CD14-positive monocyte (primary cell): ENCODE measurements around the gene ADK. TPM values are rescaled to one million over a fixed set of nuclear protein-coding genes. Genes with fewer than 3 reads are reported as not detected.

Source experiments
- DNase-seq, 3 donors: peaks; one replicate each; pipeline ENCODE4 v3.0.0-alpha.2; 2011 to 2022
- H2AFZ ChIP-seq: 2 replicates; pipeline ENCODE4 v1.6.0; 2012; ENCODE audit warnings: mild to moderate bottlenecking, low read depth, low read length, inconsistent platforms; ENCODE audit not compliant: insufficient read depth, poor library complexity, severe bottlenecking
- H3K27ac ChIP-seq, 2 donors: 1 replicate in 1 of 2; 2 replicates in 1 of 2; pipeline ENCODE4 v1.5.1; 2012 to 2013; ENCODE audit warnings: low read length in 2 of 2, control low read depth in 1 of 2, inconsistent platforms in 1 of 2, low read depth in 1 of 2, mild to moderate bottlenecking in 1 of 2
- H3K27me3 ChIP-seq, 2 donors: one replicate each; pipeline versions ENCODE4 v1.6.0 to v1.6.1; 2011 to 2013; ENCODE audit warnings: low read length in 2 of 2; ENCODE audit not compliant: control insufficient read depth in 2 of 2, insufficient read depth in 2 of 2
- H3K36me3 ChIP-seq, 2 donors: replicated peaks in 1 of 2; 1 replicate in 1 of 2; 2 replicates in 1 of 2; pipeline versions ENCODE4 v1.5.1 to v1.6.1; 2012 to 2013; ENCODE audit warnings: low read length in 2 of 2, control low read depth in 1 of 2, inconsistent platforms in 1 of 2, mild to moderate bottlenecking in 1 of 2; ENCODE audit not compliant: insufficient read depth in 2 of 2, control insufficient read depth in 1 of 2
- H3K4me1 ChIP-seq, 2 donors: 1 replicate in 1 of 2; 2 replicates in 1 of 2; pipeline versions ENCODE4 v1.5.1 to v1.6.1; 2012 to 2013; ENCODE audit warnings: low read length in 2 of 2, control low read depth in 1 of 2, inconsistent platforms in 1 of 2, mild to moderate bottlenecking in 1 of 2, moderate library complexity in 1 of 2; ENCODE audit not compliant: insufficient read depth in 2 of 2, control insufficient read depth in 1 of 2
- H3K4me2 ChIP-seq: replicated peaks from 2 replicates; pipeline ENCODE3; 2012; ENCODE audit warnings: low read length, moderate library complexity, mild to moderate bottlenecking; ENCODE audit not compliant: poor library complexity, severe bottlenecking; ENCODE audit errors: extremely low read depth
- H3K4me3 ChIP-seq, 3 experiments: fragments of 200-600 bp in 1 of 3; sonication (generic) in 1 of 3; replicated peaks in 1 of 3; 1 replicate in 2 of 3; 2 replicates in 1 of 3; pipeline ENCODE4 v1.5.1; 2011 to 2013; ENCODE audit warnings: low read length in 3 of 3, mild to moderate bottlenecking in 3 of 3, control low read depth in 2 of 3, low read depth in 2 of 3, inconsistent platforms in 1 of 3, moderate library complexity in 1 of 3
- H3K79me2 ChIP-seq: 2 replicates; pipeline ENCODE4 v1.6.0; 2012; ENCODE audit warnings: mild to moderate bottlenecking, control low read depth, inconsistent platforms, low read length, moderate library complexity; ENCODE audit not compliant: insufficient read depth
- H3K9ac ChIP-seq: 2 replicates; pipeline ENCODE4 v1.6.0; 2017; ENCODE audit warnings: low read length, mild to moderate bottlenecking; ENCODE audit not compliant: insufficient read depth, poor library complexity, severe bottlenecking
- H3K9me3 ChIP-seq, 2 donors: replicated peaks in 1 of 2; 1 replicate in 1 of 2; 2 replicates in 1 of 2; pipeline versions ENCODE4 v1.5.1 to v1.6.1; 2012 to 2013; ENCODE audit warnings: low read length in 2 of 2, control low read depth in 1 of 2; ENCODE audit not compliant: control insufficient read depth in 1 of 2, insufficient read depth in 1 of 2
- H4K20me1 ChIP-seq: 2 replicates; pipeline ENCODE4 v1.6.0; 2012; ENCODE audit warnings: mild to moderate bottlenecking, low read length, control low read depth, moderate library complexity; ENCODE audit not compliant: insufficient read depth
- H3K27ac Mint-ChIP-seq, 7 donors: one replicate each; pipeline ENCODE4 v1.8.0; 2020; ENCODE audit warnings: mild to moderate bottlenecking in 7 of 7, mixed read lengths in 7 of 7, moderate library complexity in 6 of 7, inconsistent platforms in 2 of 7
- H3K27me3 Mint-ChIP-seq, 3 donors: one replicate each; pipeline ENCODE4 v1.8.0; 2021 to 2022; ENCODE audit warnings: low read depth in 3 of 3, mild to moderate bottlenecking in 3 of 3, mixed read lengths in 3 of 3, moderate library complexity in 3 of 3, inconsistent platforms in 1 of 3
- H3K36me3 Mint-ChIP-seq, 2 donors: one replicate each; pipeline ENCODE4 v1.8.0; 2020; ENCODE audit warnings: mixed read lengths in 2 of 2, inconsistent platforms in 1 of 2, mild to moderate bottlenecking in 1 of 2
- H3K4me1 Mint-ChIP-seq: one replicate; pipeline ENCODE4 v1.8.0; 2020; ENCODE audit warnings: mild to moderate bottlenecking, mixed read lengths
- H3K4me3 Mint-ChIP-seq, 2 donors: one replicate each; pipeline ENCODE4 v1.8.0; 2020; ENCODE audit warnings: mild to moderate bottlenecking in 2 of 2, mixed read lengths in 2 of 2, moderate library complexity in 1 of 2
- H3K9me3 Mint-ChIP-seq, 7 donors: one replicate each; pipeline ENCODE4 v1.8.0; 2020 to 2022; ENCODE audit warnings: mixed read lengths in 7 of 7, mild to moderate bottlenecking in 6 of 7, moderate library complexity in 6 of 7, inconsistent platforms in 2 of 7
- WGBS: methylation state at CpG from one replicate; pipeline ENCODE4 v1.1.5; 2013; ENCODE audit warnings: missing lambda C conversion rate; ENCODE audit not compliant: insufficient coverage; 5-methylcytosine and 5-hydroxymethylcytosine counted together
- intact Hi-C, 2 donors: fragments of 100-400 bp; cut with micrococcal nuclease; formaldehyde crosslinking; loops; one replicate each; pipeline versions ENCODE4 v1.15.0 to v1.15.1; 2023
- polyA plus RNA-seq, 3 donors: library from polyadenylated mRNA; depleted of rRNA in 1 of 3; unstranded in 2 of 3; stranded (reverse) in 1 of 3; fragments of 300-500 nt in 2 of 3; fragments of >200 nt in 1 of 3; fragmentation: Illumina TruSeq in 2 of 3; gene quantifications; 1 replicate in 2 of 3; 2 replicates in 1 of 3; pipeline ENCODE4 v1.2.3, GENCODE V29; 2012 to 2021
- TF ChIP-seq, protein P1 (sequence below): fragments of 200-600 bp; IDR thresholded peaks from one replicate; pipeline ENCODE4 v1.8.0; 2022; ENCODE audit warnings: antibody characterized with exemption, mild to moderate bottlenecking

The ADK gene
- polyA plus RNA-seq, 3 donors = 6.4 to 38.2 (median 35.7) TPM

DNA sequence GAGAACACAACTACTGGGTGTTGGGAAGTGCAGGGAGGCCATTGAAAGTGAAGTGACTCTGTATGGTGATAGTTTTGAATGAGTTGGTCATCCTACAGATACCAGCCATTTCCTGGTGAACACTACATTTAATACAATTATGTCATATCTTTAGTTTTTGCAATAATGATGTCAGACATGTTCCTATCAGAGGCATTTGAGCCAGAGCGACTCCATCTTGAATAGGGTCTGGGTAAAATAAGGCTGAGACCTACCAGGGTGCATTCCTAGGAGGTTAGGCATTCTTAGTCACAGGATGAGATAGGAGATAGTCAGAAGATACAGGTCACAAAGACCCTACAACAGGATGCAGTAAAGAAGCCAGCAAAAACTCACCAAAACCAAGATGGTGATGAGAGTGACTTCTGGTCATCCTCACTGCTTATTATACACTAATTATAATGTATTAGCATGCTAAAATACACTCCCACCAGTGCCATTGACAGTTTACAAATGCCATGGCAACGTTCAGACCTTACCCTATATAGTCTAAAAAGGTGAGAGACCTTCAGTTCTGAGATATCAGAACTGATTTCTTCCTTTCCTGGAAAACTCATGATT is 28.2 kb downstream of the ADK start:
- Mint-ChIP-seq H3K4me3 (no peak overlapping the region), H3K27me3 (peaks cover 0 to 2% (median 0%) of the 10 kb centered on the region in 3 donors), H3K36me3 (no peaks in the 10 kb centered on the region), H3K27ac (peak overlapping the region in 4 of 7 donors; percentile 7 to 82 (median 32)), H3K9me3 (no peaks in the 10 kb centered on the region), H3K4me1 (peaks cover 22% of the 10 kb centered on the region)
- Histone ChIP-seq H4K20me1 (peaks cover 6% of the 10 kb centered on the region), H3K4me2 (no peak overlapping the region), H3K4me1 (peaks cover 26 to 30% of the 10 kb centered on the region in 2 donors), H3K27me3 (no peaks in the 10 kb centered on the region), H3K36me3 (no peaks in the 10 kb centered on the region), H3K4me3 (no peak overlapping the region), H3K27ac (no peak overlapping the region), H2AFZ (no peak overlapping the region), H3K9me3 (no peaks in the 10 kb centered on the region), H3K79me2 (peaks cover 78% of the 10 kb centered on the region), H3K9ac (no peak overlapping the region)
- TF ChIP-seq, protein P1, sequence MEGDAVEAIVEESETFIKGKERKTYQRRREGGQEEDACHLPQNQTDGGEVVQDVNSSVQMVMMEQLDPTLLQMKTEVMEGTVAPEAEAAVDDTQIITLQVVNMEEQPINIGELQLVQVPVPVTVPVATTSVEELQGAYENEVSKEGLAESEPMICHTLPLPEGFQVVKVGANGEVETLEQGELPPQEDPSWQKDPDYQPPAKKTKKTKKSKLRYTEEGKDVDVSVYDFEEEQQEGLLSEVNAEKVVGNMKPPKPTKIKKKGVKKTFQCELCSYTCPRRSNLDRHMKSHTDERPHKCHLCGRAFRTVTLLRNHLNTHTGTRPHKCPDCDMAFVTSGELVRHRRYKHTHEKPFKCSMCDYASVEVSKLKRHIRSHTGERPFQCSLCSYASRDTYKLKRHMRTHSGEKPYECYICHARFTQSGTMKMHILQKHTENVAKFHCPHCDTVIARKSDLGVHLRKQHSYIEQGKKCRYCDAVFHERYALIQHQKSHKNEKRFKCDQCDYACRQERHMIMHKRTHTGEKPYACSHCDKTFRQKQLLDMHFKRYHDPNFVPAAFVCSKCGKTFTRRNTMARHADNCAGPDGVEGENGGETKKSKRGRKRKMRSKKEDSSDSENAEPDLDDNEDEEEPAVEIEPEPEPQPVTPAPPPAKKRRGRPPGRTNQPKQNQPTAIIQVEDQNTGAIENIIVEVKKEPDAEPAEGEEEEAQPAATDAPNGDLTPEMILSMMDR = no peak
- DNase-seq = peak in 2 of 3 donors; percentile 24 to 27
- 100% methylated on average over 1 of the region's 2 CpGs for WGBS
- intact Hi-C loops = loop anchor here in 1 of 2 donors (5.0 kb wide), 2 partner anchors 33 to 37 kb away; no protein-coding TSS in a partner anchor

DNA sequence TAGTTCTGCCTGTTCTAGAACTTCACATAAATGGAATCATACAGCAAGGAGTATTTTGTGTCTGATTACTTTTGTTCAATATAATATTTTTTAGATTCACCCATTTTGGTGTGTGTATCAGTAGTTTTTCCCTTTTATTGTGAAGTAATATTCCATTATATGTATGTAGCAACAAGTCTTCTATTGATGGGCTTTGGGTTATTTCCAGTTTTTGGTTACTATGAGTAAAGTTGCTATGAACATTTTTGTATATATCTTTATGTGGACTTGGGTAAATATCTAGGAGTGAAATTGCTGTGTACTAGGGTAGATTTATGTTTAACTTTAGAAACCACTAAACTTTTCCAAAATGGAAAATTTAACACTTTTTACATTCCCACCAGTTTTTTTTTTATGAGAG is 35.7 kb downstream of the ADK start:
- no peak overlapping the region for H3K27ac ChIP-seq
- H3K4me3 ChIP-seq = no peak overlapping the region
- no peaks in the 10 kb centered on the region for H3K9me3 ChIP-seq
- H3K4me2 ChIP-seq = no peak overlapping the region
- Mint-ChIP-seq H3K27me3 (peaks cover 0 to 1% (median 0%) of the 10 kb centered on the region in 3 donors), H3K27ac (peak overlapping the region in 1 of 7 donors; percentile 32), H3K4me3 (no peak overlapping the region), H3K36me3 (peaks cover 0 to 2% of the 10 kb centered on the region in 2 donors), H3K9me3 (no peaks in the 10 kb centered on the region), H3K4me1 (peaks cover 25% of the 10 kb centered on the region)
- TF ChIP-seq, protein P1 = no peak
- H2AFZ ChIP-seq = no peak overlapping the region
- H4K20me1 ChIP-seq = peaks cover 6% of the 10 kb centered on the region
- H3K4me1 ChIP-seq = peaks cover 18 to 23% of the 10 kb centered on the region in 2 donors
- H3K27me3 ChIP-seq = no peaks in the 10 kb centered on the region
- intact Hi-C loops = loop anchor here in 1 of 2 donors (5.0 kb wide), 1 partner anchor 34 kb away; the partner anchor contains the start of genes ADK and AP3M1
- H3K9ac ChIP-seq = no peak overlapping the region
- H3K79me2 ChIP-seq = peaks cover 94% of the 10 kb centered on the region
- H3K36me3 ChIP-seq = no peaks in the 10 kb centered on the region
- no peak for DNase-seq
